Globus pallidus (tissue), 1 donor: ENCODE data around the gene LTBP1.

Source experiments
- DNase-seq: peaks from one replicate; pipeline ENCODE4 v3.0.0-alpha.2; 2015; ENCODE audit warnings: low spot score

The LTBP1 gene

DNA sequence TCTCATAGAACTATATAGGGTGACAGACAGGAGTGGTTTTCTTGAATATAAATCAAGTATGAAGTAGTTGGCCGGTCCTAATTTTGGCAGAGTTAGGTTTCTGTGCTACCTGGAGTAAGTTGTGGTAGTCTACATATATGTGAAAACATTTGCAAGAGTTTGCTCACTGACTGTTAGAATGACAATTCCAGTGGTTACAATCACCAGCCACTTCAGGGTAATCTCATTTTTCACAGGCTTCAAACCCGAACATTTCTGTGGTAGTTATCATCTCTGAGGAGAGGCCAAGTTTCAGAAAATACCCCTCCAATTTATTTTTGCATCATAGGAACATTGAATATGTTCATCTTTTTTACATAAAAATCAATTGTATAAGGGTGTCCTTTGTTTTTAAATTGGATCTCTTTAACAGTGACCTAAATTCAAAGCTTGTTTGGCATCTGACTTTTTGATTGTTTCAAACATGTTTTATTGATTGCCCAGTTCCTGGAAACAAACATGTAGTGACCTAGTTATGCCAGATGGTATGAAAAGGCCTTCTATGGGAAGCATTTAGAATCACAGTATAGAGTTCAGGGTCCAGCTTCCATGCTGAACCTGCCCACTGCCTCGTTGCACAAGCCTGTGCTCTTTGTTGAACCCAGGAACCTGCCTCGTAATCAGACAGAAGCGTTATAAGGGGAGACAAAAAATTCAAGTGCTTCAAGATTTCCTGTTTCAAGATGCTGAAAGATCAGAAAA lies 250.6 kb downstream of the LTBP1 start:
- no peak for DNase-seq

DNA sequence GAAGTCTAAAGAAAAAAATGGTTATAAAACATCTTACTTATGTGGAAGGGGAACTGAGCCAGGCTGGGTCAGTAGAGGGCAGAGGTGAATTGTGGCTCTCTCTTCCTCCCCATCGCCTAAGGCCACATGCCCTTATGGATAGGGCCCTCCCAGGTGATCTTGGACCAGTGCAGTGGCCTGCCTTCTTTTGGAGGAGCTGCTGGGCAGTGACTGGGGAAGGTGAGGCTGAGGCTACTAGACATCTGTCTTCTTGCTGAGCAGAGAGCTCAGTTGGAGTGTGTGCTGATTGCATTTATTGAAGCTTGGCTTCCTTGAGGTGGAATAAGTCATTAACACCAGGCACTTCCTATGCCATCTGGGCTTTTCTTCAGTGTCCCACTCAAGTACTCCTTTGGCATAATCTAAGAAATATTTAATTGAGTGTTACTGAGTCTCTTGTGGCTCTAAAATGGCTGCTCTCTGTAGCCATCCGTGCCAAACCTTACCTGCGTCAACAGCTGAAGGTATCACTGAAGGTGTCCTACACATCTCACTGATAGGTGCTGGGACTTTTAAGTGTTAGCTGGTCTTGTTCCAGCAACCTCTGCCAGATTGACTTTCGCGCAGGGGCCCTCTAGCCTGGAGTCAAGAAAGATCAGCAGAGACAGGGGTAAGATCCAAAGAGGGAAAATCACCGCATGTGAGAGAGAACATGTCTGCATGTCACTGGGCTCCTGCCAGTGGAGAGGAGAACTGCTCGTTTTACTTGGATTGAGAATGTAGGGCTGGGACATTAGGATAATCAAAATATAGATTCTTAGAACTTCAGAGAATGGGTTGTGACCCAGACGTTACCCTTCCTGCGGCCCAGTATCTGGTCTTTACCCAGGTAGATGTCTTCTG lies 256.1 kb downstream of the LTBP1 start:
- no peak for DNase-seq

DNA sequence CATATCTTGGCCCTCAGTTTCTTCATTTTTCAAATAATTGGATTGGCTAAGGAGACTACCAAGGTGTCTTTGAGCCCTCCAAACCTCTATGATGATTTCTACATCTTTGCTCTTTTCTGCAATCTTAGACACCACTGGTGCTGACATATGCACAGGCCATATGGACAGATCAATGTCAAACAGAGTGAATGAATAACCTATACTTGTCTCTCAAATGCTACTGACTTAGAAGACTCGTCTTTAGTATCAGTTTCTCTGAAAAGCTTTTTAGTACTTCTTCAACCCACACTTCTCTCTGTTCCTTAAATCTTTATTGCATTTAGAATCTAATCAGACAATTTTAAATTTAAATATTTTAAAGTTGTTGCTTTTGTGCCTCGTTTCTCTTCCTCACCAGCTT lies 258.2 kb downstream of the LTBP1 start:
- no peak for DNase-seq

DNA sequence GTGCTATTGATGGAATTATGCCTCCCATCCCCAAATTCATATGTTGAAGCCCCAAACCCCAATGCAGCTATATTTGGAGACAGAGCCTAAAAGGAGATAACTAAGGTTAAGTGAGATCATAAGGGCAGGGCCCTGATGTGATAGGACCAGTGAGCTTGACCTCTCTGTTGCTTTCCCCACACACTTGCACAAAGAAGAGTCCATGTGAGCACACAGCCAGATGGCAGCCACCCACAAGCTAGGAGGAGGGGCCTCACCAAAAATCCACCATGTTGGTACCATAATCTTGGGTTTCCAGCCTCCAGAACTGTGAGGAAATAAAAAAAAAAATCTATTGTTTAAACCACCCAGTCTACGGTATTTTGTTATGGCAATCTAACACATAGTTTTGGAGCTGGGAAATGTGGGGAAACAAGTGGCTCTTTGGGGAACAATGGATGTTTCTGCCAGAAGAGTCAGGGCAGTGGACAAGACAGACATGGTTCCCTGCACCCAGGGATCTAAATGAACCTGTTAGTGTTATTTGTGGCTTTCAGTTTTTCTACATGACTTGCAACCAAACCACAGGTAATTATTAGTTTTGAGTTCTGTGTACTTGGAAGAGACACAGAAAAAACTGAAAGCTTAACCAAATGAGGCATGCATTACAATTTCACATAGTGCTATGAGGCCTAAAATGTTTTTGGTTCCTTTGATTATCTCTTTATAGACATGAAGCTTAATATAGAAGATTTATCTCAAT lies 259.1 kb downstream of the LTBP1 start:
- no peak for DNase-seq

DNA sequence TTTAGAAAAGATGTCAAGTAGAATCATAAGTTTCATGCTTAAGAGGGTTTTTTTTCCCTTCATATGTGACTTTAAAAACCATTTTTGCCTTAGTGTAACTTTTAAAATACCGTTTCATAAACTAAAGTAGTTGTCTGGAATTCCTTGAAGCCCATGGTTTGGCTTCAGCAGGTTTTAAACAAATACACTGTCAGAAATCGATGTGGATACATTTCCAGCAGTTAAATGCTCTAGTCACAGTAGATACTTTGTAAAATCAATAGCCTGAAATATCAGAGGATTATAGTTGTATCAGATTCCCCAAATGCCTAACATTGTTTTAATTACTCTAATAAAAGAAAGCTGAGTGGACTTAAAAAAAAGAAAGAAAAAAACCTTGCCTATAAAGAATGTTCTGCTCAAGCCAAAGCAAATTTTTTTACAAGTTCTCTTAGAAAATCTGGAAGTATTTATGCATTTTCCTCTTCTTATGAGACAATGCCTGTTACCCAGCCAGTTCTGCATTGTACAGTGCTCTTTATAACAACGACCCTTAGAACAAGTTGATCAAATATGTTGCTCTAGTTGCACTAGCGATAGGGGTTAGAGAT lies 260.5 kb downstream of the LTBP1 start:
- no peak for DNase-seq

DNA sequence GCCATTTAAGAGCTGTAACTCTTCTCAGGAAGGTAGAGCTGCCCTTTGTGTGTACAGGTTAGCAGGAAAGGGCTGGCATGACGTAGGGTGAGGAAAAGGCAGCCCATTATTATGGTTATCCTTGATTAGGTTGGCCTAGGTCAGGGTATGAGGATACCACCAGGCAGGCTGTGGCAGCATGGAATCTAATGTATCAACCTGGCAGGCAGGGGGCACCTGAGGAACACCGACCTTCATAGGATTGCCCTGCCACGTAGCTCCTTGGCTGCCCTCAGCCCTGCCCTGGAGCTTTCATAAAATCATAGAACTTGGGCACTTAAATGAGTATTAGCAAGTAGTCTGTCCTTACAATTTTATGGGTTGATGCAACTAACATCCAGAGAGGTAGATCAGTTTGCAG lies 261.6 kb downstream of the LTBP1 start:
- no peak for DNase-seq

DNA sequence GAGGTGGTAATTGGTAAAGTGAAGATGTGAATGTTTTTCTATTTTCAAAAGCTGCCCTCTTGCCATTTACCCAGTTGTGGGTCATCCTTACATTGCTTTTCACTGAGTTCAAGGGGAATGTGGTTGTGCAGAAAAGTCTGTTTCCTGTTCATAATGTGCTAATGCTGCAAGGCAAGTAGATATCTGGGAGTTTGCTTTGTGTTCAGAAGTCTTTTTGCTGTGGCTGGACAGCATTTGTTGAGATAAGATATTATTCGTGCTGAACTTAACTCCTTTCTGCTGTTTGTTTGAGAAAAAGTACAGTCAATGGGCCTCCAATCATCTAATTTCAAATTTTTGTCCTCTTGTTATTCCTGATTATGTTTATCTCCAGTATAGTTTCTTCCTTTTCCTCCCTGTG lies 263.2 kb downstream of the LTBP1 start:
- DNase-seq, result no peak

DNA sequence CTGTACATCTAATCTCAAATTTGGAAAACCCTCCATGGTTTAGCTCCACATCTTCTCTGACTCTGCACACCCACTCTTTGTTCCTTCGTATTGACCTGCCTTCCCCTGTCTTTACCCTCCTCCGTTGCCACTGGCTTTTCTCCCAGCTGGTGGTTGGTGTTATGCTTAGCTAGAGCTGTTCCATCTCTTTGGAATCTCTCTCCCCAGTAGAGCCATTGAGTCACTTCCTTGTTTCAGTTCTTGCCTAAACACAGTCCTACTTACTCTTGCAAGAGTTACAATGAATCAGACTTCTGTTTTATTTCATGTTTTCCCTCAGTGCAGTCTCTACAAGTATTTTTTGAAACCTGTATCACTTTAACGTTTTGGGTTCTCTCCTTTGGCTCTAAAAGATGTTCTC lies 263.9 kb downstream of the LTBP1 start:
- no peak for DNase-seq

DNA sequence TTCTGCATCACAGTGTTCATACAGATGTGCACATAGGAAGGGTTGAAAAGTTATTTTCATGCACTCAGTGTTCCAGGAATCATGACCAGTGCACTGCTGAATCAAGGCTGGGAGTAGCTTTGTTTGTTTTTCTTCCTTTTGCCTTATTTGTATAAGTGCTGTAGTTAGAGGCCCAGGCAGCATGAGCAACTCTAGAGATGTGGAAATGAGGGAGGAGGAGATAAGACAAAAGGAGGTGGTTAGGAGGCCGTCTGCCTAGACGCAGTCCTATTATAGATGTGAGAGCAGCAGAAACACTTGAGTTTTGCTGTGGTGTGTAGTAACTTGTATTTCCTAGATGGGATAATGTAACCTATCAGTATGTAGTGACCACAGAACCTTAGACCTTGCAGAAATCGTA lies 265.4 kb downstream of the LTBP1 start:
- DNase-seq, result no peak

DNA sequence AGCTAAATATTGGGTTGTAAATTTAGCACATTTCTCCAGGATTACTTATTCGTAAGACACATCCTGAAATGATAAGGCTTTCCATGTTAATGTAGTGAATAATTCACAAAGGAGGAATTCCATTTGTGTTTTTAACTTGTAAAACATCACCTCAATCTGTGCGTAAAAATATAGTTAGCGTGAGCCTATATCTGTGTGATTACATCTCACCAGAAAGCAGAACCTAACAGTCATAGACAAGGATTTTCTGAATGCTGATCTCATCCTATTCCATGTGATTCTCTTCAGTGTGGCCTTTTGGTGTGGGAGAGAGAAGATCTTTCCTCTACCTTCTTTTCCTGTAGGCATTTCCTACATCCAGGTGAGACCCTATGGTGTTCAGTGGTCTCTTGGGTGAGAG lies 266.5 kb downstream of the LTBP1 start:
- DNase-seq, result no peak

DNA sequence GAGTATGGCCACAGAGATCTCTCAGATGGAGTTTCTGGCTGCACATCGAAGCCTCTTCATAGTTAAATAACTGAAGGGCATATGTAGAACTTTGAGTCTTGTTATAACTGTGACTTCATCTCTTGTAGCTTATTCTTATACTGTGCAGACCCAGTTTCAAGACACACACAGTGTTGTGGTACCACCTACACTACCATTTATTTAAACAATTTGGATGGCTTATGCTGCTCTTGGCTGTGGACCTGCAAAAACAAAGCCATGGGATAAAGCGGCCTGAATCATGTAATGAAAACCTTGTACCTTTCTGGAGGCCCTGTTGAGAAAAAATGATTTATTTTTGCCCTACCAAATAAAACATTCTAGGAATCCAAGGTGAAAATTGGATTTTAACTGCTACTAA lies 266.9 kb downstream of the LTBP1 start:
- DNase-seq, result no peak

DNA sequence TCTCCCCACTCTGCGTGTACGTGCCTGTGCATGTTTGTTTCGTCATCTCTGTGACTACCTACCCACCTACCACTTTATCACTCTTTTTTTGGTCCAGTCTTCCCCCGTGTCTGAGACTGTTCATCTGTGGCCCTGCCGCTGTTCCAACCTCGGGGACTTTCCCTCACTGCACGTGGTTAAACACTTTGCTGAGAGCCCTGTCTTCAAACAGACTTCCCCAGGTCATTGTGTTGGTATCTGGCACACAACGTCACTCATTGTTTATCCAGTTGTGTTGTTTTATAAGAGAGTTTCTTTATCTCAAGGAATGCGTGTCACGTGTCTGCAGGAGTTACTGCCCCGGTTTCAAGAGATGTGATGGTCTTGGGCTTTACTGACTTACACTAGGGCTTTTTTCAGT lies 267.7 kb downstream of the LTBP1 start:
- no peak for DNase-seq

DNA sequence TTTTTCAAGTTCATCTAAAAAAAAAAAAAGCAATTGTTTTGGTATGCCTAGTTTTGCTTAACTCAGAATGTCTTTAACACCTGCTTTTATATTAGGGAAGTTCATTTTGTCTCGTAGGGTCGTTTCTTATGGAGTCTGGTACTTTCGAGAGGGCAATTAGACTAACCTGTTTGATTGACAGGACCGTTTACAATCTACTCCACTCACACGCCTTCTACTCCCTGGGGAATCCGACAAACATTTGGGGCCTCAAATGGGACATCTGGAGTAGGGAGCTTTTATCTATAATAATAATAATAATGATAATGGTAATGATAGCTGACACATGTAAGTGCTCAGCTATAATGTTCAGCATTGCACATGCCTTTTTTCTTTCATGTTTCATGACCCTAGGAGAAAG lies 268.1 kb downstream of the LTBP1 start:
- no peak for DNase-seq

DNA sequence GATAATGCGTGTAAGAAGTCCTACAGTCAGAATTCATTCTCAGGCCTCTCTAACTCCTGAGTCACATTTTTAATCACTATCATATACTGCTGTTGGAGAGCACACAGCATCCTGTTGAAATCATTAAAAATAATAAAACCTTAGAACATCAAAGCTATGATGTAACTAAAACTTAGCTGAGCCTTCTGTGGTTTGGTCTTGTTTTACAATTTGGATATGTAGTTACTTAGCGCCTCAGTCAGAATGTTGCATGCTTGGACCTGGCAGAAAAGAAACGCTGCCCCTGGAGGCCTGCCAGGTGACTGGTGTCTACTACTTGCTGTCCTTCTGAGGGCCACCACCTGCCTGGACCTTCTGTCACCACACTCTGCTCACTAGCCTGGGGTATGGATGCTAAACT lies 268.5 kb downstream of the LTBP1 start:
- no peak for DNase-seq

DNA sequence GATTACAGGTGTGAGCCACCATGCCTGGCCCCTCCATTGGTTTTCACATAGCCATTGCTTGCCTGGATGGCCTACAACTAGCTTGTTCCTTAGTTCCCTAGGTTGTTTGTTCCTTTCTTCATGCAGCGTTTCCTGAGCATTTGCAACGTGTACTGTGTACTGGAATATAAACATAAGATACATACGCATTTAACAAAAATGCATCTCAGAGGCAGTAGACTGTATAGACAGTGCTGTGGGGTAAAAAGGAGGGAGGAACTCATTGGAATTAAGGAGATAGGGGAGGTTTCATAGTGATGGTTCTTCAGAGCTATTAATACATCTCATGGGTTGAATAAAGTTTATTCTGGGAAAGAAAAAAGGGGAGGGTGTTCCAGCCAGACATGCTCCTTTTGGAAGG lies 269.2 kb downstream of the LTBP1 start:
- DNase-seq, result no peak

DNA sequence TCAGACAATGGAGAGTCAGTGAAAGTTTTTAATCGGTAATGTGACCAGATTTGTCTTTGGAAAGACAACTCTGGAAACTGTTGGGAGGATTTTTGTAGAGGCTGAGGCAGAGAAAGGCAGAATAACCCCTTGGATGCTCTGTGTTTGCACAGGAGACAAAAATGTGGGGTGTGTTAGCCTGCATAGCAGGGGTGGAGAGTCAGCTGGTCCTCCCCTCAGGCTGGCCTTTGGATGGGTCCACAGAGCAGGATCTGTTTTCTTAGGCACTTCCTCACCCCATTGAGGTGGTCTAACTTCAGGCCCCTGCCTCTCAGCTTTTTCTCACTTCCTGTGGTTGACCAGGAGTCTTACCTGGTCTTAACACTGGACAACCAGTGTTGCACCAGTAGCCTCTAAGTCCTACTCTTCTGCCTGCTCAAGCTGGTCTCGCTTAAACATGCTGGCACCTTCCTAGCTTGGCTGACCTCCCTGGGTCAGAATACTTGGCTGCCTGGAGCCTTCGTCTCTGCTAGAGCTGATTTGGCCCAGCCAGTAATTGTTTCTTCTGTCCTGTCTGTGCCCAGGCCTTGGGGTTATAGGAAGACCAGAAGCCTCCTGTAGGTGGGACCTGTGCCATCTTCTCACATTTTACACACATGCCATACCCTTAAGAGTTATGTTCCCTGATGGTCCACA lies 269.9 kb downstream of the LTBP1 start:
- DNase-seq, result peak; percentile 29

DNA sequence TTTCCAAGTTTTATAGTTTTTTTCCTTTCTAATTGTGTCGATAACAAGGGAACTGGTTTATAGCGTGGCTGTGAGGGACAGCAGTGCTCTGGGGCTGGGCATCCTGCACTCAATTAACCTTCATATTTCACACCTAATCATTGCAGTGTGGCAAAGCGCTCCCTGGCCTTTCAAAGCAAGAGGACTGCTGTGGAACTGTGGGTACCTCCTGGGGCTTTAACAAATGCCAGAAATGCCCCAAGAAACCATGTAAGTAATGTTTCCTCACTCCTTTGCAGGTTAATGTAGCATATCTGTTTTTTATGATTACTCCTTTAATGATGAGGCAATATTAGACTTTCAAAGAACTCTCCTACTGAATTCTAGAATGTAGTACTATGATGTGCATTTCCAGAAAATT lies 270.7 kb downstream of the LTBP1 start:
- no peak for DNase-seq

DNA sequence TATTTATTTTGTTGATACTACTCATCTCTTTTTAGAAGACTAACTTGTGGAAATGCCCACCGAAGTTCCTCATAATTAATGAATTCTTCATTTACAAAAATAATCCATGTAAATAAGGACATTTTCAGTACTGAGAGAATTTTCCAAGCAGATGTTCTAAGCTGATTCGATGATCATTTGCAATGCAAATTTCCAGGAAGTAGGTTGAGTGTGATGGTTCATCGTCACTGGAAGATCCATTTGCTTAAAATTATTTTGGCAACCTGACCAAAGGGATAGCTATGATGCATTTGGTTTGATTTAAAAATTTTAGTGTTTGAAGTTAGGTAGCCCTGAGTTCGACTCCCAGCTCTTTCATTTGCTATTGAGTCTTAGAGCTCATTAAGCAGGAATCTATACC lies 272.4 kb downstream of the LTBP1 start:
- DNase-seq, result no peak

DNA sequence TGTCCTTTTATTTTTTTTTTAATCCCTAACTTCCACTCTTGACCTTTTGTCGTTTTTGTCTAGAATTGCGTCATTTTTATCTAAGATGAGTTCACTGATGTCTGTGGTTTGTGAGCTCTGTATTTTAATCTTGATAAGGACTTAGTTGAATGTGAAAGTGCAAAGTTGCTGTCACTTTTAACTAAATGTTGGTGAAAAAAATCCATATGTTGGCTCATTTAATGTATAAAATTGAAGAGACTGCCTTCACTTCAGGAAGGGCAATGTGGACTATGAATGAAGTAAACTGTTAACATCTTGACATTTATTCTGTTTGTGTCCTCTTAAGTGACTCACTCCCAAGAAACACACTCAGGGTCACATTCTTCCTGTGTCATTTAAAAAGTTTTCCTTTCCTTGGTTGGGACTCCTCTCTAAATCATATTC lies 273.1 kb downstream of the LTBP1 start:
- DNase-seq, result no peak

DNA sequence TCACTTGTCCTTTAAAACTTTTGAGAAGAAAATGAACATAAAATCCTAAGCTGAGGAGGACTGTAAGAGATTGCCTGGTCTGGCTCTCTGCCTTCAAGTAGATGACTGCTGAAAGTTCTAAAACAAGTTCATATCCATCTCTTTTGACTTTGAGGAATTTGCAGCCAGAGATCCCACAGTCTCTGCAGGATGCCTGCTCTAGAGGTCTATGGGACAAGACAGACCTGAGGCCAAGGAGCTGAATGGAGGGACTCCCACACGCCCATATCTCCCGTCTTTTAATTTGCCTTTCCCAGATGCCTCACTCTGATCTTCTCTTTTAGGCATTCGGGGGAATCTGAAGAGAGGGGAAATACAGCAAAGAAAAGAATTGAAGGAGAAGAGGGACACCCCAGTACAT lies 273.8 kb downstream of the LTBP1 start:
- DNase-seq, result no peak

DNA sequence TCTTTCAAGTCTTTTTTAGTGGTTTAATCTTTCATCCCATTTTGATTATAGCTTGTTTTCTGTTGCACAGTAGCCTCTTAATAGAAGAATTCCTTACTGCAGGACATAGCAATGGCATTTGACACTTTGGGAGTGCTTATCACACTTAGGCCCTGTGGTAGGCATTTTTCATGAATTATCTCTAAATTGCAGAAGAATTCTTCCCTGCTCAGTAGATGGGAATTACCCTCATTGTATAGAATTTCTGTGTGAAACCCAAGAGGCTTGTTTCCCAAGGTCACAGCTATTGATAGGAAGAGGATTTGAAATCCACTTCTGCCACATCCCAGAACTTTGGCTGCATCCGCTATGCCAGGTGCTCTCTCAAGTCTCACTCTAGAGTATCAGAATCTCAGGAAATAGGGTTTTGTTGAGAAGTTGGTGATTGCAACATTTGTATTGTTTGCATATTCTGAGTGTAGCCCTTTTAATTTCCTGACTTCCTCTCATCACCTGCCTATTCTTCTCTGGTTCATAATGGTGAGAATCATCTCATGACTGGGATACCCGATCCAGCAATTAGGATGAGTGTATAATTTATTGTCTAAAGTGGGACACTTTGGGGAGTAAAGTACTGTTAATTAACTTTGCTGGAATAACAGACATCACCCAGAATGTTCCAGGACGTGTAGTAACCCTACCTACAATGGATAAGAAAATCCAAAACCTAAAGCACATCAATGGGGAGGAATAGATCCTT lies 274.5 kb downstream of the LTBP1 start:
- no peak for DNase-seq
